GM18951 (cell line): ENCODE measurements around the gene HOXB4.
A peak's percentile ranks its signal among the peaks of the same experiment; 100 is the strongest.

ENCODE experiments used
- POLR2A ChIP-seq: IDR thresholded peaks from 4 replicates; pipeline ENCODE4 v1.6.1; 2011; ENCODE audit warnings: mild to moderate bottlenecking; ENCODE audit not compliant: insufficient read length, insufficient read depth; ENCODE audit errors: extremely low read depth
- in situ Hi-C: fragments of 300-500 bp; cut with MboI; formaldehyde crosslinking; loops from one replicate; pipeline ENCODE4 v1.12.0; 2022; ENCODE audit warnings: low sequenced_read_pairs, mixed read lengths, inconsistent platforms; ENCODE audit not compliant: unreplicated experiment

The HOXB4 gene

DNA sequence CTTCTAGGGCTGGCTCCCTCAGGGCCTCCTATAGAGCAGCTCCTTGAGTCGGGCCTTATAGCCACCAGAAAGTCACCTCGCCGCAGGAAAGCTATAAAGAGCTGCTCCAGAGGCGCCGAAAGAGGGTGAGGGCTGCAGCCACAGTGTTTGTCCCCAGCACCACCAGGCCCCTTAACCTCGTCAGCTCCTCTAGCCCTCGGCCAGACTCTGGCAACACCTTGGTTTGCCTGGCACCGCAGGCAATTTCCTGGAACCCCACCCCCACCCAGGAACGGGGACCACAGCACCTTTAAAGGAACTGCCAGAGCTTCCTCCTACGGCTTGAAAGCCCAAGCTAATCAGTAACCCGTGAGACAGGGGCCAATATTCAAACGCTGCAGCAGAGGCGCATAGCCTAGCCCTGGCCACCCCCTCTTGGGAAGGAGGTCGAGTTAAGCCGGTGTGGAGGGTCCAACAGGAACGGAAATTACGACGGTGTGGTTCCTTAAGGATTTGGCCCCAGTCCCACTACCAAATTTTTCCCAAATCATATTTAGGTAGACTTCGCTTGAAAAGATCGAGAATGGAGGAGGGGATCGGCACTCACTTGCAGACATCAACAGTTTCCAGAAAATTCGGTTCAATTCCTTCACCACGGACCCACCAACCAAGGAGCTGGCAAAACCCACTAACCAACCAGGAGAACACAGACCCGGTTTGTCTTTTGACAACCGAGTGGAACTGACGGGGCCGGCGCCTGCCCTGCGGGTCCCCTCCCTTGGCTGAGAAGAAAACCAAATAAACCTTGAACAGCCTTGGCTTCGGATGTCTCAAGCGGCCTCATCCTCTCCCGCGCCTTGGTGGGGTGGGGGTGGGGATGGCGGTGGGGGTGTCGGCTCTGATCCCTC lies 23.6 kb upstream of the HOXB4 start:
- in situ Hi-C loops = no loop called here
- no peak for TF ChIP-seq POLR2A

DNA sequence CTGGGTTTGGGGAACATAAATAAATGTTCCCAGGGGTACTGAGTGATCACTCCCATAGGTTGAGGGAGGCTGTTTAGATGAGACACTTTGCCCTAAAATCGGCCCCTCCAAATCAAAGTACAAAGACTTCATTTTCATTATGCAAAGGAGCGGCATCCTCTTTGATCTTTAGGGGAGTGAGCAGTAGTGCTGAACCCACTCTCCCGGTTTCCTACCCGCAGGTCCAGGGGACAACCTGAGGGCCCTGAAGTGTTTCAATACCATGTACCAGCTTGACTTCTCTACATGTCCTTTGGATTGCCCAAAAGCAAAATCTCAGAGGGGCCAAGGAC lies 23.0 kb upstream of the HOXB4 start:
- TF ChIP-seq POLR2A = no peak

DNA sequence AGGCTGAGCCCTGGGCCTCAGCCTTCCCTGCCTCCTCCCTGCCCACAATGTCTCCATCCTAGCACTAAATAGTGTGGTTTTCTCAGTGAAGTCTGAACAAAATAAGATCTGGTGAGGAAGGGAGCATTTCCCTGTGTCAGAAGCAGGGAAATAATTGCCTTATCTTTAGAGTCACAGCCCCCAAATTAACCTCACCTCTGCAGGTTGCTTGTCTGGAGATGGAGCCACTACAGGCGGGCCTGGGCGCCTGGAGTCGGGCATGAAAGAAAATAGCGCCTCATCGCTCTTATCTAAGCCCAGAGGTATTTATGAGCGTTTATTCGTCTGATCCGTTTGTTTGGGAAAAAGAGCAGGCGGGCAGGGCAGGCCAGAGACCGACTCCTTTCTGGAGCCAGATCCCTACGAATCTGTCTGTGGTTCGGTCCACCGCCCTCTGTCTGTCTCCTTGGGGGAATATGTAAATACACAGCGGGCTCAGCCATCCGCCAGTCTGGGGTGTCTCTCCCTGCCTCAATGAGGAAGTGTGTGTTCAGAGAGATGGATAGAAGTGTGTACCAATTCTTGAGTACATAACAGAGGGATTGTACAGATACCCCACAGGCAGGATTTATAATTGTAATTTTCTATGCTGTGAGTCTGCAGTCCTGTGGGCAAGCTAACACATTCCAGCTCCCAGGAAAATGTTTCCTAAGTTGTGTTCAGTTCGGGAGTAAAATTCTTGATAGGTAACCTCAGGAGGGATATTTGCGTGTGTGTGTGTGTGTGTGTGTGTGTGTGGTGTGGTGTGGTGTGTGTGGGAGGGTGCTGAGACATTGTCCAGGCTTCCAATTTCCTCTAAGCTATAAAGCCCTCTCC lies 22.3 kb upstream of the HOXB4 start:
- in situ Hi-C loops = no loop called here
- no peak for TF ChIP-seq POLR2A

More for the DNA sequence above, 23.0 kb upstream of the HOXB4 start:
- in situ Hi-C loops = no loop called here

DNA sequence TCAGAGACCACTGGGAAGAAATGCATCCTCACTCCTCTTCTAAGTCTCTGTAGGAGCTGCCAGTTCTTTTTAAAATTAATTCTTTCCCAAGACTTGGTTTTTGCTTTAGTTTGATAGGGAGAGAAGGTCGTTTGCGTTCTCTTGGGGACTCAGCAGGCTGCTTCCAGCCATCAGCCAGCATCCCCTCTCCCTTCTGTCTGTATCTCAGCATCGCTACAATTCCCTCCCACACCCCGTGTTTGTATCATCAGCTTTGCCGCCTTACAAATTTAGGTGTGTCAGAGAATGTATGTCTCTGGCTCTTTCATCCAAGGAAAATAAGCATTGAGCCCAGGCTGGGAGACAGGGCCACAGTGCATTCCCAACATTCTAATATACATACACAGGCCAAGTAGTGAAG lies 21.2 kb upstream of the HOXB4 start:
- no peak for TF ChIP-seq POLR2A
- in situ Hi-C loops = no loop called here

DNA sequence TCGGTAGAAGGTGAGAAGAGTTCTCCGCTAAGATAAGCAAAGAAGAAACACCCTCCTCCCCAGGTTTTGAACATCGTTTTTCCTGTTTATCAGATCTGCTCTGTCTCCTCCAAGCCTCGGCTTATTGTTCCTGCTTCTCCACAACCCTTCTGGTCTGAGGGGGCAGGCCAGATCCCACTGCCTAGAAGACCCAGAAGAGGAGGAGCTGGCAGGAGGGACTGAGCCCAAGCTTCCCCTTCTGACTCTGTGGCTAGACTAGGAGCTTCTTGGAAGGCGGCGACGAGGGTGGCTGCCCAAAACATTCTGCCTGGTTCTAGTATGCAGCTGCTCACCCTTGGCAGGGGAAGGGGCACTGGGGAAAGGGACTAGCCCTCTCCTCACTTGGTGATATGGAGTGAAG lies 20.6 kb upstream of the HOXB4 start:
- no peak for TF ChIP-seq POLR2A
- in situ Hi-C loops = no loop called here

DNA sequence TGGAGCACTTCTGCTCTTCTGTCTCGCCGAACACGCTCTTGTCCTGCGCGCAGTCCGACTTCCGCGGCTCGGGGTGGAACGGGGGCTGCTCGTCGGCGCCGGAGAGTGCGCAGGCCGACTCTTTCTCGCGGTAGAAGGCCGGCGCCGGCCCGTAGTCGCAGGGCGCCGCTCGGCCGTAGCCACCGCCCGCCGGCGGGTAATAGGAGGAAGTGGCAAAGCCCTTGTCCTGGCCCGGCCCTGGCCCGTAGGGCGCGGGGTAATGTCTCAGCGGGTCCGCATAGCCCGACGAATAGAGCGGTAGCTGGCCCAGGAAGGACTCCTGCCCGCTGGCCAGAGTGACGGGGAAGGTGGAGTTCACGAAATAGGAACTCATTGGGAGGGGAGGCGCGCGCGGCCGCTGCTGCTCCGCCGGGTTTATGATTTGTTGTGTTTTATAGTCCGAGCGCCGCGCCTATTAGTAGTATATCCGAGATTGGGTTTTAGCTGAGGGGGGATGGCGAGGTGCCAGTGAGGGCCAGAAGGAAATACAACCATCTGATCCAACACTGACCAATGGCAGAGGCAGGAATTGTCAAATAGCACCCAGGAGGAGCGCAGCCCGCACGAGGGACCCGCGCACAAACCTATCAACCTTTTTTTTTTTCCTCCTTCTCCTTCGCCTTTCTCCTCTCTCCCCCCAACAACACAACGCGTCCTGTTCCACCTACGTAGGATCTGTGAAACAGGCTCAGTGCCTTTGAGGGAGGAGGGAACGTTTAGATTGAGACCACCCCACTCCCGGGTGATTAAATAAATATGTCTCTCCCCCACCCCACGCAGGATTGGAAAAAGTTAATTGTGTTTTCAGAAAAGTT lies 19.9 kb upstream of the HOXB4 start:
- in situ Hi-C loops = no loop called here

DNA sequence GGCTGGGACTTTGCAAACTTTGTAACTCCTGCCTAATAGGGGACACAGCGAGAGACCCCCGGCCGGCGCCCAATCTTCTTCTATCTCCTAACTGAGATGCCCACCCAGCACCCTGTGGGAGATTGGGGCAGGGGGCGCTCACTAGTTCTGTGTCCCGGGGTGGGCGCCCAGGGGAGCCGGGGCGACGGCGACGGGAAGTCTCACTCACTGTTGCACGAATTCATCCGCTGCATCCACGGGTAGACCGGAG lies 19.3 kb upstream of the HOXB4 start:
- in situ Hi-C loops = no loop called here
- TF ChIP-seq POLR2A = no peak

More for the DNA sequence above, 19.9 kb upstream of the HOXB4 start:
- TF ChIP-seq POLR2A = peak; percentile 37

DNA sequence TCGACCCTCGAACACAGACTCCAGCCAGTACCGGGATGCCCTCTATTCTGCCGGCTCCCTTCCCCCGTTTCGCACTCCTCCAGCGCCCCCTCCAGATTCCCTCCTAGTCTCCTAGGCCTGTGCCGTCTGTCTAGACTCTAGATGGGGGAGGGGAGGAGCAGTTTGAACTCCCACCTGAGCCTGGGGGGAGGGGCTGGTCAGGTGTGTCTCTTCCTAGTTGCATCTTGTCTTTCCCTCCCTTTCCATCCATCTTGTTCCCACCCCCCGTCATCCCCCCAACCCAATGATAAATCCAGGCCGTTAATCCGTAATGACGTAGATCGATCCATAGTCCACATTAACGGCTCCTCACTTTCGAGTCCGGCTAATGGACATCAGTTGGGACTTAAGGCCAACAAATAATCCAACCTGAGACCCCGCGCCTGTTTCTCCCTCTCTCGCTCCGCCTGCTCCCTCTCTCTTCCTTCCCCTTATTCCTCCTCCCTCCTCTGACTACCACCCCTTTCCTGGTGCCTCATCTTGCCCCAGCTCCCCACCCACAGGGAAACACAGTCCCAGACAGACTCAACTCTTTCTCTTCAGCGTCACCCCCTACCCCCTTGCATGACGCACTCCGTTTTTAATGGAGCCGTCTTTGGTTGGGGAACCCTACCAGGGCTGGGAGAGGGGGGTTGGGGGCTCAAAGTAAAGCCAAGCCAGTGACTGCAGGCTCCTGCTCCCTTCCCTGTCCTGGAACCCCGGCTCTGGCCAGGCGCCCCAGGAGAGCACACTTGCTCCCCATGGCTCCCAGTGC lies 18.8 kb upstream of the HOXB4 start:
- TF ChIP-seq POLR2A = no peak
- in situ Hi-C loops = no loop called here

DNA sequence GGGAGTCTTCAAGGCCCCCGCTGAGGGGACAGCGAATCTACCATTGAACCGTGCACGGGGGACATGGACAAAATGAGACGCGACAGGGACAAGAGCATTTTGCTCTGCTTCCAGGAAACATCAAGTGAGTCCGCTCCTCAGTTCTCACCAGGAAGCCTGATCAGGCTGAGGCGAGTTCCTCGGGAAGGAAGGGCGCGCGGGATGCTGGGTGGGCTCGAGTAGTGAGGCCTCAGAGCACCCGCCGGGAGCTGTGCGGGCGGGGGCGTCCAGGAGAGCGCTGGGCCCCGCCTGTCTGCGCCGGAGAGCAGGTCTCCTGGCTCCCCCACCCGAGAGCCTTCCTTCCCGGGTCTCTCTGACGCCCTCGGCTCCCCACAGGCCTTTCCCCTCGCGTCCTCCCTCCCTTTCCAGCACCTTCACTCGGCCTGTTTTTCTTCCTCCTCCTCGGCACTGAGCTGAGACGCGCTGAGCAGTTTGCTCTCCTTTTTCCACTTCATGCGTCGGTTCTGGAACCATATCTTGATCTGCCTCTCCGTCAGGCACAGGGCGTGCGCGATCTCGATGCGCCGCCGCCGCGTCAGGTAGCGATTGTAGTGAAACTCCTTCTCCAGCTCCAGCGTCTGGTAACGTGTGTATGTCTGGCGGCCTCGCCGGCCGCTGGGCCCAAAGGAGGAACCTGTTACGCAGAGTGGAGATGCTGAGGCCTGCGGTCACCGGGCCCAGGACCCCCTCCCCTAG lies 18.0 kb upstream of the HOXB4 start:
- in situ Hi-C loops = no loop called here
- no peak for TF ChIP-seq POLR2A

DNA sequence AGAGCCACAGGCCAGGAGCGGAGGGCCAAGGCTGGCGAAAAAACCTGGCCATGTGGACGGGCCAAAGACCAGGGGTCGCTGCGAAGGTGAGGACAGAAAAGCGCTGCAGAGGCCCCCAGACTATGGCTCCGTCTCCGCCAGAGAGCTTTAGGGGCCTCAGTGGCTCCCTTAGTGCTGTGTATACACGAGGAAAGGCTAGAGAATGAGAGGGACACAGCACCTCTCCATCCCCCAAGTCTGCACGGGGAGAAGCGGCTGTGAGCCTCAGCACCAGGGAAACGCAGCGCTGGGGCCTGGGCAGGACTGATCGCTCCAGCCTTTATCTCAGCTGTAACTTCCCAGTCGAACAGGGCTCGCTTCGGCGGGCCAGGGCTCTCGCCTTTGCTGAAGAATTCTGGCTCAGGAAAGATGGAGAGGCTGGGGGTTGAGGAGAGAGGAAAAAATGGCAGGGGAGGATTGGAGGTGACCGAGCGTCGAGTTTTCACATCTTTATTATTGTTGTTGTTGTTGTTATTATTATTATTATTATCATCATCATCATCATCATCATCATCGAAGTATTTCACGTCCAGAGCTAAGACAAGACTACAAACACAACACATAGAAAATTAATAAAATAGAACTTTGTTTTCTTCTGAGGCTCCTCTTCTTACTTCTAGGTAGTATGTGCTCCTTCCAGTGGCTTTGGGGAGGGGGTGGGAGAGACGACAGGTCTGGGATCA lies 17.3 kb upstream of the HOXB4 start:
- no peak for TF ChIP-seq POLR2A
- in situ Hi-C loops = no loop called here

DNA sequence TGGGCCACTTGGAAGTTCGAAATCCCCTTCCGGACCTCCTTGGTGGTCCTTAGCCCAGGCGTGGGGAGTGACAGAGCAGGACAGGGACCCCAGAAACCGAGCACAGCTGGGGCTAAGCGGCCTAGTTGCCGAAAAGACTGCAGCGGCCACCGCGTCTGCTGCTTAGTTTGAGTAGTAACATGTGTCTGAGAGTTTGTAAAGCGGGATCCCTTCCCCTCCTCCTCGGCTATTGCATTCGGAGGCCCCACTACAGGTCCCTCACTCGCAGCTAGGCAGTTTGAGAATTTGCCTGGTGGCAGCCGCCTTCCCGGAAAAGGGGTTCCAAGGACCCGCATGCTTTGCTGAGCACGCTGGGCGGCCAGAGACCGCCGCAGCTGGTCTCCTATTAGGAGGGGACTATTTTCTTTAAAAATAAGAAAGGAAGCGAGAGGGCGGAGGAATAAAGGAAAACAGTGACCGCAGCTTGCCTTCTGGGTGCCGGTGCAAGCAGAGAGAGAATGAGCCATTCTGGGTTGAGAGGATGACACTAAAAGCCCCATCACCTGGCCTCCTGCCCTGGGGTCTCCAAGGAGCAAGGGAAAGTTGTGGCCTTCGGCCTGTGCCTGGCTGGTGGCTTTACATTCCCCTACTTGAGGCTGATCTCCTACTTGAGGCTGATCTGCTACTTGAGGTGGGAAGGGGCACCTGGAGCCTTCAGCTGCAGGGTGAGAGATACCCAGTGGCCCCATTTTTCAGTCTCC lies 16.6 kb upstream of the HOXB4 start:
- TF ChIP-seq POLR2A = no peak
- in situ Hi-C loops = no loop called here
